Astrocyte (in vitro differentiated cells and primary cell): ENCODE data around the gene AIP. TPM values are rescaled to one million over a fixed set of nuclear protein-coding genes. Genes with fewer than 3 reads are reported as not detected.

Experiments used
- DNase-seq: peaks from one replicate; pipeline ENCODE4 v3.0.0-alpha.2; 2010; ENCODE audit warnings: low read depth
- FAIRE-seq: peaks from 2 replicates; lab custom pipeline; 2011; peaks lifted over from hg19 to GRCh38; lab: Jason Lieb, UNC
- H2AFZ ChIP-seq: 2 replicates; pipeline ENCODE4 v1.6.0; 2012; ENCODE audit warnings: low read depth, low read length, inconsistent platforms
- H3K27ac ChIP-seq: 2 replicates; pipeline ENCODE4 v1.5.1; 2011; ENCODE audit warnings: low read depth, low read length, inconsistent platforms
- H3K27me3 ChIP-seq: 2 replicates; pipeline ENCODE4 v1.6.0; 2011; ENCODE audit warnings: low read length, inconsistent platforms; ENCODE audit not compliant: insufficient read depth
- H3K36me3 ChIP-seq: 2 replicates; pipeline ENCODE4 v1.5.1; 2011; ENCODE audit warnings: low read length, inconsistent platforms; ENCODE audit not compliant: insufficient read depth
- H3K4me1 ChIP-seq: 2 replicates; pipeline ENCODE4 v1.5.1; 2011; ENCODE audit warnings: low read length, inconsistent platforms; ENCODE audit not compliant: insufficient read depth
- H3K4me2 ChIP-seq: 2 replicates; pipeline ENCODE4 v1.6.0; 2012; ENCODE audit warnings: low read length, inconsistent platforms
- H3K4me3 ChIP-seq: 2 replicates; pipeline ENCODE4 v1.5.1; 2011; ENCODE audit warnings: low read depth, mild to moderate bottlenecking, low read length, inconsistent platforms; ENCODE audit not compliant: insufficient read depth
- H3K79me2 ChIP-seq: 2 replicates; pipeline ENCODE4 v1.6.0; 2012; ENCODE audit warnings: mild to moderate bottlenecking, low read length, inconsistent platforms; ENCODE audit not compliant: insufficient read depth
- H3K9ac ChIP-seq: 2 replicates; pipeline ENCODE4 v1.6.0; 2012; ENCODE audit warnings: mild to moderate bottlenecking, low read length, inconsistent platforms
- H3K9me3 ChIP-seq: 2 replicates; pipeline ENCODE4 v1.5.1; 2012; ENCODE audit warnings: low read depth, mild to moderate bottlenecking, low read length, inconsistent platforms; ENCODE audit not compliant: insufficient read depth
- H4K20me1 ChIP-seq: 2 replicates; pipeline ENCODE4 v1.6.0; 2012; ENCODE audit warnings: low read length, inconsistent platforms; ENCODE audit not compliant: insufficient read depth
- H3K27ac Mint-ChIP-seq: one replicate; pipeline ENCODE4 v1.8.0; 2021; ENCODE audit warnings: mild to moderate bottlenecking, mixed read lengths; ENCODE audit not compliant: unreplicated experiment
- H3K27me3 Mint-ChIP-seq: one replicate; pipeline ENCODE4 v1.8.0; 2021; ENCODE audit warnings: low read depth, mixed read lengths; ENCODE audit not compliant: unreplicated experiment
- H3K36me3 Mint-ChIP-seq: one replicate; pipeline ENCODE4 v1.8.0; 2021; ENCODE audit warnings: low read depth, mixed read lengths; ENCODE audit not compliant: unreplicated experiment
- H3K4me1 Mint-ChIP-seq: one replicate; pipeline ENCODE4 v1.8.0; 2021; ENCODE audit warnings: low read depth, mixed read lengths; ENCODE audit not compliant: unreplicated experiment
- H3K4me3 Mint-ChIP-seq: one replicate; pipeline ENCODE4 v1.8.0; 2021; ENCODE audit warnings: mild to moderate bottlenecking, moderate library complexity, mixed read lengths; ENCODE audit not compliant: unreplicated experiment
- H3K9me3 Mint-ChIP-seq: one replicate; pipeline ENCODE4 v1.8.0; 2021; ENCODE audit warnings: mild to moderate bottlenecking, mixed read lengths; ENCODE audit not compliant: unreplicated experiment
- EZH2 ChIP-seq: IDR thresholded peaks from 2 replicates; pipeline ENCODE4 v1.6.1; 2012; ENCODE audit warnings: mild to moderate bottlenecking, low read length, inconsistent platforms; ENCODE audit not compliant: insufficient read depth
- total RNA-seq: library from RNA; stranded (reverse); gene quantifications from 2 replicates; pipeline ENCODE4 v1.2.1, GENCODE V29; 2021
- TF ChIP-seq, protein P1 (sequence below): IDR thresholded peaks from 2 replicates; pipeline ENCODE4 v1.5.1; 2011; ENCODE audit warnings: low read depth, mild to moderate bottlenecking, inconsistent platforms, low read length, moderate library complexity; ENCODE audit not compliant: insufficient read depth

The AIP gene
- total RNA-seq, 1 donor from 2014 or later, result 43.6 TPM

DNA sequence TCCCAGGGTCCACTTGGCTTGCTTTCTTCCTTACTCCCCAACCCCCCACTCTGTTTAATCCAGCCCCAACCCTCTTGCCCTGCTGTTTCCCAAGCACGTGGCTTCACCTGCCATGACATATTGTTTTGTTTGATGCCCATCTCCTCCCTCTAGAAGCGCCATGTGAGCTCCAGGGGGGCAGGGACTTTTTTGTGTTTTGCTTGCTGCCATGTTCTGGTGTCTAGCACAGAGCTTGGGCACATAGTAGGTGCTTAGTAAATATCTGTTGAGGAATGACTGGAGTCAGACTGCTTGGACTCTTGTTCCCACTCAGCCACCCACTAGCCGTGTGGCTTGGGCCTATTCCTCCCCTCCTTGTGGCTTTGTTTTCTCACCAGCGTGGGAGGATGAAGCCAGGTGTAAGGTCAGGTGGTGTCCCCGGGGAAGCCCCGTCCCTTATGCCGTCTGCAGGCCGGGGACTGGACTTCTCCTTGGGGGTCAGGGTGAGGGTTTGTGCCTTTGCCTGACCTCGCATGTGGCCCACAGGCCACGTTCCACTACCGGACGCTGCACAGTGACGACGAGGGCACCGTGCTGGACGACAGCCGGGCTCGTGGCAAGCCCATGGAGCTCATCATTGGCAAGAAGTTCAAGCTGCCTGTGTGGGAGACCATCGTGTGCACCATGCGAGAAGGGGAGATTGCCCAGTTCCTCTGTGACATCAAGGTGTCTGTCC, 3.8 kb downstream of the AIP start:
- Histone ChIP-seq H3K36me3 (no peaks in the 10 kb centered on the region), H3K9me3 (no peaks in the 10 kb centered on the region), H3K27me3 (no peaks in the 10 kb centered on the region), H4K20me1 (peaks cover 27% of the 10 kb centered on the region), H3K9ac (no peak overlapping the region), H3K4me2 (no peak overlapping the region), H3K27ac (no peak overlapping the region), H3K79me2 (peaks cover 28% of the 10 kb centered on the region), H3K4me1 (peaks cover 11% of the 10 kb centered on the region), H2AFZ (no peak overlapping the region), H3K4me3 (no peak overlapping the region)
- Mint-ChIP-seq H3K4me1 (peaks cover 6% of the 10 kb centered on the region), H3K9me3 (peaks cover 2% of the 10 kb centered on the region), H3K27ac (no peak overlapping the region), H3K4me3 (peak overlapping the region; percentile 25), H3K36me3 (peaks cover 24% of the 10 kb centered on the region), H3K27me3 (no peaks in the 10 kb centered on the region)
- DNase-seq, result no peak
- no peak for TF ChIP-seq EZH2
- TF ChIP-seq, protein P1, sequence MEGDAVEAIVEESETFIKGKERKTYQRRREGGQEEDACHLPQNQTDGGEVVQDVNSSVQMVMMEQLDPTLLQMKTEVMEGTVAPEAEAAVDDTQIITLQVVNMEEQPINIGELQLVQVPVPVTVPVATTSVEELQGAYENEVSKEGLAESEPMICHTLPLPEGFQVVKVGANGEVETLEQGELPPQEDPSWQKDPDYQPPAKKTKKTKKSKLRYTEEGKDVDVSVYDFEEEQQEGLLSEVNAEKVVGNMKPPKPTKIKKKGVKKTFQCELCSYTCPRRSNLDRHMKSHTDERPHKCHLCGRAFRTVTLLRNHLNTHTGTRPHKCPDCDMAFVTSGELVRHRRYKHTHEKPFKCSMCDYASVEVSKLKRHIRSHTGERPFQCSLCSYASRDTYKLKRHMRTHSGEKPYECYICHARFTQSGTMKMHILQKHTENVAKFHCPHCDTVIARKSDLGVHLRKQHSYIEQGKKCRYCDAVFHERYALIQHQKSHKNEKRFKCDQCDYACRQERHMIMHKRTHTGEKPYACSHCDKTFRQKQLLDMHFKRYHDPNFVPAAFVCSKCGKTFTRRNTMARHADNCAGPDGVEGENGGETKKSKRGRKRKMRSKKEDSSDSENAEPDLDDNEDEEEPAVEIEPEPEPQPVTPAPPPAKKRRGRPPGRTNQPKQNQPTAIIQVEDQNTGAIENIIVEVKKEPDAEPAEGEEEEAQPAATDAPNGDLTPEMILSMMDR, result no peak
- FAIRE-seq, result no peak

DNA sequence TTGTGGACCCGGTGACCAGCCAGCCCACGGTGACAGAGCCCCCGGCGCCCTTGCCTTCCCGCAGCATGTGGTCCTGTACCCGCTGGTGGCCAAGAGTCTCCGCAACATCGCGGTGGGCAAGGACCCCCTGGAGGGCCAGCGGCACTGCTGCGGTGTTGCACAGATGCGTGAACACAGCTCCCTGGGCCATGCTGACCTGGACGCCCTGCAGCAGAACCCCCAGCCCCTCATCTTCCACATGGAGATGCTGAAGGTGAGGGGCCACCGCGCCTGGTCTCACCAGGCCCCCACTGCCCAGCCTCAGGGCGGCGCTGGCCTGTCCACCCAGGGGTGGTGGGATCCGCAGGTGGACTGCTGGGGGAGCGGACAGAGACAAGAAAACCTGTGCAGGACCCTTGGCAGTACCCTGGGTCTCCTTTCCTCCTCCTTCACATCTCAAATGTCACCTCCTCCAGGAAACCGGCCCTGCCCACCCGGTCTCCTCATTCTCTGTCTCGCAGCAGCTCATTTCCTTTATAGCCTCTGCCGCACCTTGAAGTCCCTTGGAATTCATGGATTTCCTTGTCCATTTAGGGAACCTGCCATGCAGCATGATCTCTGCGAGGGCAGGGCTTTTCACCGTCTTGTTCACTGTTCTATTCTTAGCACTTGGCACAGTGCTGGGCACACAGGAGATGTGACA, 6.5 kb downstream of the AIP start:
- Histone ChIP-seq H4K20me1 (peaks cover 25% of the 10 kb centered on the region), H3K36me3 (peaks cover 5% of the 10 kb centered on the region), H2AFZ (no peak overlapping the region), H3K9me3 (no peaks in the 10 kb centered on the region), H3K9ac (no peak overlapping the region), H3K4me2 (no peak overlapping the region), H3K4me1 (no peaks in the 10 kb centered on the region), H3K79me2 (peaks cover 16% of the 10 kb centered on the region), H3K27me3 (no peaks in the 10 kb centered on the region), H3K27ac (no peak overlapping the region), H3K4me3 (no peak overlapping the region)
- DNase-seq (no peak), FAIRE-seq (no peak)
- Mint-ChIP-seq H3K27ac (peak overlapping the region; percentile 53), H3K36me3 (peaks cover 20% of the 10 kb centered on the region), H3K9me3 (peaks cover 2% of the 10 kb centered on the region), H3K4me1 (peaks cover 6% of the 10 kb centered on the region), H3K4me3 (no peak overlapping the region), H3K27me3 (no peaks in the 10 kb centered on the region)
- TF ChIP-seq, protein P1, result no peak
- no peak for TF ChIP-seq EZH2
